Measurements from ENCODE around the gene TRMT2A.

DNA sequence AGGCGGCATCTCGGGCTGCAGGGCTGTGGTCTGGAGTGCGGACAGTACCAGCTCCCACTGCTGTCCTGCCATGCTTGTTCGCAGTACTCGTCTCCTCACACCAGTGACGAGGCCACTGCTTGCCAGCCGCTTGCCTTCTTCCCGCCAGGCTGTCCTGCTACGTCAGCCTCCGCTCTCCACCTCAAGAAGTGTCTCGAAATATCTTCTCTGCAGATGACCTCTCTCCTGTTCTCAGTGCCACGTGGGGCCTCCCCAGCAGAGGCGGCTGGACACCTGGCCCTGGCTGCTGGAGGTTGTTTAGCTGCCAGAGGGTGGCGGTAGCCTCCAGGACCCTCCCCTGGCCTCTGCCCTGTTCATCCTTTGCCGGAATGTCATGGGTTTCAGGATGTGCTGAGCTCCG is 36.9 kb upstream of the TRMT2A start:
- TF ChIP-seq, protein P1, sequence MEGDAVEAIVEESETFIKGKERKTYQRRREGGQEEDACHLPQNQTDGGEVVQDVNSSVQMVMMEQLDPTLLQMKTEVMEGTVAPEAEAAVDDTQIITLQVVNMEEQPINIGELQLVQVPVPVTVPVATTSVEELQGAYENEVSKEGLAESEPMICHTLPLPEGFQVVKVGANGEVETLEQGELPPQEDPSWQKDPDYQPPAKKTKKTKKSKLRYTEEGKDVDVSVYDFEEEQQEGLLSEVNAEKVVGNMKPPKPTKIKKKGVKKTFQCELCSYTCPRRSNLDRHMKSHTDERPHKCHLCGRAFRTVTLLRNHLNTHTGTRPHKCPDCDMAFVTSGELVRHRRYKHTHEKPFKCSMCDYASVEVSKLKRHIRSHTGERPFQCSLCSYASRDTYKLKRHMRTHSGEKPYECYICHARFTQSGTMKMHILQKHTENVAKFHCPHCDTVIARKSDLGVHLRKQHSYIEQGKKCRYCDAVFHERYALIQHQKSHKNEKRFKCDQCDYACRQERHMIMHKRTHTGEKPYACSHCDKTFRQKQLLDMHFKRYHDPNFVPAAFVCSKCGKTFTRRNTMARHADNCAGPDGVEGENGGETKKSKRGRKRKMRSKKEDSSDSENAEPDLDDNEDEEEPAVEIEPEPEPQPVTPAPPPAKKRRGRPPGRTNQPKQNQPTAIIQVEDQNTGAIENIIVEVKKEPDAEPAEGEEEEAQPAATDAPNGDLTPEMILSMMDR (IDR thresholded peaks at IDR 0.05; ENCODE audit: borderline replicate concordance, extremely low read depth, low read length, poor library complexity, severe bottlenecking): no peak
- TF ChIP-seq EZH2 (IDR thresholded peaks at IDR 0.05; ENCODE audit: borderline replicate concordance, low read depth, low read length, severe bottlenecking): no peak
